GM19328 (cell line): ENCODE data around the gene CETN1.

Experiments
- ATAC-seq: cut with Tn5 transposase; IDR thresholded peaks from one replicate; pipeline ENCODE4 v1.9.1; 2021; ENCODE audit warnings: mild to moderate bottlenecking, moderate library complexity; ENCODE audit not compliant: unreplicated experiment

The CETN1 gene

GRCh38 chr18:621291-622043, 41.3 kb downstream of the CETN1 start:
- no peak for ATAC-seq

GRCh38 chr18:622289-622688, 42.1 kb downstream of the CETN1 start:
- ATAC-seq: no peak

GRCh38 chr18:623761-624620, 43.8 kb downstream of the CETN1 start:
- ATAC-seq: no peak

- no peak for ATAC-seq
Observed at GRCh38 chr18:627231-627630, 47.1 kb downstream of the CETN1 start.

- ATAC-seq: no peak
Observed at GRCh38 chr18:629269-630150, 49.3 kb downstream of the CETN1 start.

GRCh38 chr18:631560-631959, 51.4 kb downstream of the CETN1 start:
- ATAC-seq: no peak
